ENCODE data around the gene CPN1. TPM values are rescaled to one million over a fixed set of nuclear protein-coding genes. Genes with fewer than 3 reads are reported as not detected.

The CPN1 gene
- polyA plus RNA-seq, 1 experiment: not detected

- TF ChIP-seq, protein P1, sequence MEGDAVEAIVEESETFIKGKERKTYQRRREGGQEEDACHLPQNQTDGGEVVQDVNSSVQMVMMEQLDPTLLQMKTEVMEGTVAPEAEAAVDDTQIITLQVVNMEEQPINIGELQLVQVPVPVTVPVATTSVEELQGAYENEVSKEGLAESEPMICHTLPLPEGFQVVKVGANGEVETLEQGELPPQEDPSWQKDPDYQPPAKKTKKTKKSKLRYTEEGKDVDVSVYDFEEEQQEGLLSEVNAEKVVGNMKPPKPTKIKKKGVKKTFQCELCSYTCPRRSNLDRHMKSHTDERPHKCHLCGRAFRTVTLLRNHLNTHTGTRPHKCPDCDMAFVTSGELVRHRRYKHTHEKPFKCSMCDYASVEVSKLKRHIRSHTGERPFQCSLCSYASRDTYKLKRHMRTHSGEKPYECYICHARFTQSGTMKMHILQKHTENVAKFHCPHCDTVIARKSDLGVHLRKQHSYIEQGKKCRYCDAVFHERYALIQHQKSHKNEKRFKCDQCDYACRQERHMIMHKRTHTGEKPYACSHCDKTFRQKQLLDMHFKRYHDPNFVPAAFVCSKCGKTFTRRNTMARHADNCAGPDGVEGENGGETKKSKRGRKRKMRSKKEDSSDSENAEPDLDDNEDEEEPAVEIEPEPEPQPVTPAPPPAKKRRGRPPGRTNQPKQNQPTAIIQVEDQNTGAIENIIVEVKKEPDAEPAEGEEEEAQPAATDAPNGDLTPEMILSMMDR (IDR thresholded peaks at IDR 0.05; ENCODE audit: insufficient read depth, low read depth, low read length): no peak
- ChIA-PET CTCF (interaction anchor here (0.7 to 3.3 kb wide), 4 partner anchors 8 to 50 kb away, joined by 3 to 8 read pairs (median 4); partner anchors contain the start of gene DNMBP), POLR2A (no interaction called here)
- DNase-seq (ENCODE audit: low read depth): no peak
- H3K36me3 ChIP-seq (ENCODE audit: control insufficient read depth, insufficient read depth, low read length): no peaks in the 10 kb centered on the region
- no peaks in the 10 kb centered on the region for H3K27me3 ChIP-seq (ENCODE audit: control insufficient read depth, insufficient read depth, low read length)
- no peak overlapping the region for H3K4me3 ChIP-seq (ENCODE audit: low read depth, low read length)
Observed at GRCh38 chr10:99995269-99995668, 86.4 kb downstream of the CPN1 start.

- H3K4me3 ChIP-seq (ENCODE audit: low read depth, low read length): no peak overlapping the region
- TF ChIP-seq, protein P1 (IDR thresholded peaks at IDR 0.05; ENCODE audit: insufficient read depth, low read depth, low read length): no peak
- no peaks in the 10 kb centered on the region for H3K36me3 ChIP-seq (ENCODE audit: control insufficient read depth, insufficient read depth, low read length)
- POLR2A ChIA-PET: no interaction called here
- DNase-seq (ENCODE audit: low read depth): no peak
- CTCF ChIA-PET: interaction anchor here (0.7 to 3.3 kb wide), 4 partner anchors 9 to 51 kb away, joined by 3 to 8 read pairs (median 4); partner anchors contain the start of gene DNMBP
- H3K27me3 ChIP-seq (ENCODE audit: control insufficient read depth, insufficient read depth, low read length): no peaks in the 10 kb centered on the region
Observed at GRCh38 chr10:99994801-99995200, 86.9 kb downstream of the CPN1 start.

- no peak for DNase-seq (ENCODE audit: low read depth)
- Histone ChIP-seq H3K4me3 (ENCODE audit: low read depth, low read length) (no peak overlapping the region), H3K27me3 (ENCODE audit: control insufficient read depth, insufficient read depth, low read length) (no peaks in the 10 kb centered on the region), H3K36me3 (ENCODE audit: control insufficient read depth, insufficient read depth, low read length) (no peaks in the 10 kb centered on the region)
- POLR2A ChIA-PET: no interaction called here
- TF ChIP-seq, protein P1 (IDR thresholded peaks at IDR 0.05; ENCODE audit: insufficient read depth, low read depth, low read length): no peak
- CTCF ChIA-PET: interaction anchor here (1.4 to 3.3 kb wide), 3 partner anchors 10 to 52 kb away, joined by 3 to 8 read pairs (median 4); partner anchors contain the start of gene DNMBP
Observed at GRCh38 chr10:99993701-99994689, 87.7 kb downstream of the CPN1 start.

Other genes with a start within 250 kb of the CPN1 start
- gene DNMBP, start 71.9 kb downstream of the CPN1 start, polyA plus RNA-seq (2011; rRNA removed): 16.3 and 16.7 TPM in 2 replicates
- gene ERLIN1, start 104.2 kb upstream of the CPN1 start, polyA plus RNA-seq (2011; rRNA removed): 37.7 and 48.8 TPM in 2 replicates
- gene CHUK, start 147.7 kb upstream of the CPN1 start, polyA plus RNA-seq (2011; rRNA removed): 8.7 and 16.6 TPM in 2 replicates
- gene CWF19L1, start 185.8 kb upstream of the CPN1 start, polyA plus RNA-seq (2011; rRNA removed): 14.9 and 19.9 TPM in 2 replicates
- gene BLOC1S2, start 204.8 kb upstream of the CPN1 start, polyA plus RNA-seq (2011; rRNA removed): 18.7 and 39.9 TPM in 2 replicates
- gene PKD2L1, start 248.4 kb upstream of the CPN1 start, polyA plus RNA-seq (2011; rRNA removed): not detected in 2 replicates